Thyroid gland (tissue), 4 donors: ENCODE results near the gene DOCK1. TPM values are rescaled to one million over a fixed set of nuclear protein-coding genes. Genes with fewer than 3 reads are reported as not detected.

Source experiments
- DNase-seq, 2 donors: peaks; one replicate each; pipeline ENCODE4 v3.0.0-alpha.2; 2019
- H3K27ac ChIP-seq, 3 donors: fragments of 200-600 bp; sonication (generic); 1 replicate in 2 of 3; 2 replicates in 1 of 3; pipeline ENCODE4 v1.5.1; 2016 to 2019; ENCODE audit warnings: mild to moderate bottlenecking in 1 of 3, moderate library complexity in 1 of 3
- H3K27me3 ChIP-seq: fragments of 200-600 bp; sonication (generic); one replicate; pipeline ENCODE4 v1.5.1; 2019
- H3K36me3 ChIP-seq, 2 donors: fragments of 200-600 bp; sonication (generic); one replicate each; pipeline ENCODE4 v1.5.1; 2016 to 2019
- H3K4me1 ChIP-seq, 2 donors: fragments of 200-600 bp; sonication (generic); one replicate each; pipeline ENCODE4 v1.5.1; 2017 to 2019
- H3K4me3 ChIP-seq, 3 donors: fragments of 200-600 bp; sonication (generic); replicated peaks in 1 of 3; 1 replicate in 2 of 3; 2 replicates in 1 of 3; pipeline ENCODE4 v1.5.1; 2016; ENCODE audit warnings: mild to moderate bottlenecking in 1 of 3
- H3K9me3 ChIP-seq: fragments of 200-600 bp; sonication (generic); one replicate; pipeline ENCODE4 v1.5.1; 2017
- POLR2A ChIP-seq, 2 donors: fragments of 450-650 bp; IDR thresholded peaks; one replicate each; pipeline ENCODE4 v1.6.1; 2017; ENCODE audit warnings: antibody characterized with exemption in 2 of 2, mild to moderate bottlenecking in 2 of 2, moderate library complexity in 1 of 2
- WGBS, 2 donors: methylation state at CpG; one replicate each; pipeline ENCODE4 v1.1.5; 2017; 5-methylcytosine and 5-hydroxymethylcytosine counted together
- intact Hi-C: fragments of 100-400 bp; cut with DNase I; formaldehyde crosslinking; loops from one replicate; pipeline ENCODE4 v1.15.1; 2023
- total RNA-seq, 4 donors: library from RNA; depleted of rRNA; stranded (reverse); fragments of >200 nt; gene quantifications; one replicate each; pipeline ENCODE4 v1.2.3, GENCODE V29; 2016
- TF ChIP-seq, protein P1 (sequence below), 6 experiments: fragments of 200-600 bp in 3 of 6; fragments of 450-650 bp in 3 of 6; sonication (generic) in 3 of 6; IDR thresholded peaks; one replicate each; pipeline ENCODE4 v1.5.1; 2016 to 2019; ENCODE audit warnings: antibody characterized with exemption in 6 of 6, mild to moderate bottlenecking in 2 of 6, inconsistent platforms in 1 of 6, moderate library complexity in 1 of 6

Gene DOCK1
- total RNA-seq, 4 donors from 2014 or later = 89.7 to 217 (median 112) TPM

DNA sequence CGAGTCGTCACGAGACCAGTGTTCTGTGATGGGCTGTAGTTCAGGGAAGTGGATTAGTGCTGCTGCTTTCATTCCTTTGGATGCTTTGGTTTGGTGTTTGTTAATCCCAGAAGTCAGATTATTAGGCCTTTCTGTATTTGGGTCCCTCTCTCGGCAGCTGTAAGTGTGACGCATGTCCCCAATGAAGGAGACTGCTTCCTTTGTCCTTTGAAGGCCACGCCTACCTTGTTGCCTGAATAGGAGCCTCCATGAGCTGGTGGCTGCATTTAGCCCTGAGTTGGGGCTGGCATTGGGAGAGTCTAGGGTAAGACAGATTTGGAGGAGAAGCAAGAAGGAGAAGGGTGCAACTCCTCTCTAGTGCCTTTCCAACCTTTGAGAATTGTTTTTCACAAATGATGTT, 34.5 kb downstream of the DOCK1 start:
- TF ChIP-seq, protein P1, sequence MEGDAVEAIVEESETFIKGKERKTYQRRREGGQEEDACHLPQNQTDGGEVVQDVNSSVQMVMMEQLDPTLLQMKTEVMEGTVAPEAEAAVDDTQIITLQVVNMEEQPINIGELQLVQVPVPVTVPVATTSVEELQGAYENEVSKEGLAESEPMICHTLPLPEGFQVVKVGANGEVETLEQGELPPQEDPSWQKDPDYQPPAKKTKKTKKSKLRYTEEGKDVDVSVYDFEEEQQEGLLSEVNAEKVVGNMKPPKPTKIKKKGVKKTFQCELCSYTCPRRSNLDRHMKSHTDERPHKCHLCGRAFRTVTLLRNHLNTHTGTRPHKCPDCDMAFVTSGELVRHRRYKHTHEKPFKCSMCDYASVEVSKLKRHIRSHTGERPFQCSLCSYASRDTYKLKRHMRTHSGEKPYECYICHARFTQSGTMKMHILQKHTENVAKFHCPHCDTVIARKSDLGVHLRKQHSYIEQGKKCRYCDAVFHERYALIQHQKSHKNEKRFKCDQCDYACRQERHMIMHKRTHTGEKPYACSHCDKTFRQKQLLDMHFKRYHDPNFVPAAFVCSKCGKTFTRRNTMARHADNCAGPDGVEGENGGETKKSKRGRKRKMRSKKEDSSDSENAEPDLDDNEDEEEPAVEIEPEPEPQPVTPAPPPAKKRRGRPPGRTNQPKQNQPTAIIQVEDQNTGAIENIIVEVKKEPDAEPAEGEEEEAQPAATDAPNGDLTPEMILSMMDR (IDR thresholded peaks at IDR 0.05) = no peak
- TF ChIP-seq POLR2A (IDR thresholded peaks at IDR 0.05) = no peak
- Histone ChIP-seq H3K4me1 (peaks cover 0 to 9% of the 10 kb centered on the region in 2 donors), H3K27me3 (no peaks in the 10 kb centered on the region), H3K4me3 (no peak overlapping the region), H3K9me3 (no peaks in the 10 kb centered on the region), H3K36me3 (no peaks in the 10 kb centered on the region), H3K27ac (no peak overlapping the region)
- intact Hi-C loops = no loop called here
- WGBS, 2 donors = 93 to 96% methylated on average over 6 of the region's 6 CpGs
- no peak for DNase-seq

DNA sequence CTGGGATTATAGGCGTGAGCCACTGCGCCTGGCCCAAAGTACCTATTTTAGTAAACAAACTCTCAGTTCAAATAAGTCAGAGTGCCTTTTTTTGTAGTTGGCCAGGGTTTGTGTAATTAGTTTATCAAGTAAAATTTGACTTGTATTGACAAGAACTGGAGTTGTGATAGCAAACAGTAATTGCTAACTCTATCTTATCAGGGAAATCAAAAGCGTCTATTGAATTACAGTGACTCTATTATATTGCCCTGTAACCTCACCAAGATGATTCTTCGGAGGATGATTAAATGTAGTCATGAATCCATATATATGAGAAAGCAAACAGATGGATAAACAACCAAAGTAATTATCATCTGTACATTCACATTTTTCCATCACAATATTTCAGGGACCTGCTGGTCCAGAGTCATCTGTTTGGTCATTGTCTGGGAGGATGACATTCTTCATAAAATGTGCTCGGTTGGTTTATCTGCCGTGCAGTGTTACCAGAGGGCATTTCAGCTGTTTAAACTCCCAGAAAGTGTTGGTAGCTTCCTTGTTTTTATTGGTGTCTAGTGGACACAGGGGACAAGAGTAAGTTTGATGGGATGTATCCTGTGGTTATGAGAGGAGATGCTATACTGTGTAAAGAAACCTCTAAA, 35.6 kb downstream of the DOCK1 start:
- H3K27me3 ChIP-seq = no peaks in the 10 kb centered on the region
- TF ChIP-seq, protein P1 (IDR thresholded peaks at IDR 0.05) = no peak
- TF ChIP-seq POLR2A (IDR thresholded peaks at IDR 0.05) = no peak
- H3K4me1 ChIP-seq = no peaks in the 10 kb centered on the region
- no peaks in the 10 kb centered on the region for H3K36me3 ChIP-seq
- DNase-seq = no peak
- 96% methylated on average over 6 of the region's 6 CpGs for WGBS, 2 donors
- H3K4me3 ChIP-seq = no peak overlapping the region
- intact Hi-C loops = no loop called here
- H3K9me3 ChIP-seq = no peaks in the 10 kb centered on the region
- H3K27ac ChIP-seq = no peak overlapping the region

DNA sequence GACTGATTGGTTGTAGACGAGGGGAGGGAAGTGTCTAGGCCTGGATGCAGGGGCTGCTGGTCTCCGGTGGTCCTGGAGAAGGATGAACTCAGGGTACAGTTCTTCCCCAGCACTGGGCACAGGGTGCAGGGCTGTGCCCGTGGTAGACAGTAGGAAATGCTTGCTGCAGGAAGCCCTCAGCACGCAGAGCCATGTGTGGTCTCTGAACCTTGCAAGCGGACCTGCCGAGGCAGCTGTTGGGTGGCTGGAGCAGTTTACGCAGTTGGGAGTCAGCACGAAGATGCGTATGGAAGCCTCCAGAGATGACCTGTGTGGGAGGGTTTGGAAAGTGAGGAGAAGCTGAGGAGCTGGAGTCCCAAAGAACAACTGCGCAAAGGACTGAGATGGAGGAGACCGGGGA, 39.0 kb downstream of the DOCK1 start:
- Histone ChIP-seq H3K4me3 (no peak overlapping the region), H3K27ac (no peak overlapping the region), H3K27me3 (no peaks in the 10 kb centered on the region), H3K9me3 (no peaks in the 10 kb centered on the region), H3K36me3 (no peaks in the 10 kb centered on the region), H3K4me1 (no peaks in the 10 kb centered on the region)
- 93 to 98% methylated on average over 10 of the region's 11 CpGs for WGBS, 2 donors
- intact Hi-C loops = no loop called here
- no peak for DNase-seq
- TF ChIP-seq, protein P1 (IDR thresholded peaks at IDR 0.05) = no peak
- no peak for TF ChIP-seq POLR2A (IDR thresholded peaks at IDR 0.05)

DNA sequence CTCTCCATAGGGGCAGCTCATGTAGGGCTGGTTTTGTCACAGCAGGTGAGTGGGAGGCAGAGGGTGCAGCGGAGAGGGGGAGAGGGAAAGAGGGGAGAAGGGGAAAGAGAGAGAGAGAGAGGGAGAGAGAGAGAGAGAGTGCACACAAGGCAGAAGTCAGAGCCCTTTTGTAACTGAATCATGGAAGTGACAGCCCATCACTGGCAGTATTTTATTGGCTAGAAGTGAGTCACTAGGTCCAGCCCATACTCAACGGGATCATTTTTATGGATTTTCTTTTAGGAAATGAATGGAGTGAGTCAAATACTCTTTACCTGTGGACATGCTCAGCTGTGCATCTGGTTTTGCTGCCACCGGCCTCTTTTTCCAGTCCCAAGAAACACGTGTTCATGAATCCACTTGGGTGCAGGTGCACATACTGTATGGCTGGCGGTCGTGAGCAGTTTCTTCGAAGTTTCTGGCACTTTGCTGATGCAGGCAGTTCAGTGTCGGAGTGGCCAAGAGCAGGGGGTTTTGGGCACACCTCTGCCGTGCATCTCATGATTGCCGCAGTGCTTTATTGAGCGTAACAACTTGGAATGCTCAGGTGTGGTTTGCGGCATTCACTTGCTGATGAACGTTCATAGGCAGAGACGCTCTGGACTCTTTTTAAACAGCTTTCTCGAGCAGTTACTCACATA, 40.3 kb downstream of the DOCK1 start:
- H3K36me3 ChIP-seq = no peaks in the 10 kb centered on the region

DNA sequence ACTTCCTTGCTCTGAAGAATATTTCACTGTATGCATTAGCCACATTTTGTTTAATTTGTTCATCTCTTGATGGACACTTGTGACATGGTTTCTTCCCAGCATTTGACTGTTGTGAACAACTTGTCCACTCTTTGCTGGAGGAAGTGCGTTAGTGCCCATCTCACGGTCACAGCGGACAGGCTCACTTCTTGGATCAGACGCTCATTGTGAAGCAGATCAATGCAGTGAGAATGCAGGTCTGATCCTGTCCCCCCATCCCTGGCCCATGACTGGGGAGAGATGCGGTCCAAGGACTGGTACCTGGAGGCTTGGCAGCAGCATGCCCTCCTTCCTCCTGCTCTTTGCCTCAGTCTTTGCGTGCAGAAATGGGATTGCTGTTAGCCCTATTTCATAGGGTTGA, 41.5 kb downstream of the DOCK1 start:
- Histone ChIP-seq H3K4me1 (no peaks in the 10 kb centered on the region), H3K9me3 (no peaks in the 10 kb centered on the region), H3K27me3 (no peaks in the 10 kb centered on the region), H3K27ac (no peak overlapping the region), H3K36me3 (no peaks in the 10 kb centered on the region), H3K4me3 (no peak overlapping the region)
- DNase-seq = no peak
- TF ChIP-seq, protein P1 (IDR thresholded peaks at IDR 0.05) = no peak
- TF ChIP-seq POLR2A (IDR thresholded peaks at IDR 0.05) = no peak
- intact Hi-C loops = no loop called here
- 98 to 100% methylated on average over 5 to 6 of the region's 6 CpGs for WGBS, 2 donors

More for the DNA sequence above, 40.3 kb downstream of the DOCK1 start:
- no peak for DNase-seq
- no peaks in the 10 kb centered on the region for H3K9me3 ChIP-seq
- no peak overlapping the region for H3K4me3 ChIP-seq
- intact Hi-C loops = no loop called here
- no peak for TF ChIP-seq POLR2A (IDR thresholded peaks at IDR 0.05)
- TF ChIP-seq, protein P1 (IDR thresholded peaks at IDR 0.05) = no peak
- H3K4me1 ChIP-seq = no peaks in the 10 kb centered on the region
- WGBS, 2 donors = 82 to 92% methylated on average over 15 of the region's 15 CpGs
- no peak overlapping the region for H3K27ac ChIP-seq
- H3K27me3 ChIP-seq = no peaks in the 10 kb centered on the region
